ENCODE results near the gene IL11RA. TPM values are rescaled to one million over a fixed set of nuclear protein-coding genes. Genes with fewer than 3 reads are reported as not detected.
A peak's percentile ranks its signal among the peaks of the same experiment; 100 is the strongest.

The IL11RA gene
- total and polyA plus RNA-seq, 9 of the 15 experiments (the other 6 are each of a cell fraction or from before 2014, with no cell fraction given), result 0.11 to 5.8 (median 2.8) TPM

GRCh38 chr9:34633851-34634550, 18.0 kb upstream of the IL11RA start (continued):
- no peak for TF ChIP-seq FIP1L1 (IDR thresholded peaks at IDR 0.05; ENCODE audit: low read depth, low read length, poor library complexity, severe bottlenecking)
- TF ChIP-seq CAMTA2 (CRISPR knock-in tag; conservative IDR thresholded peaks at IDR 0.05), result no peak
- no peak for TF ChIP-seq CBFB (CRISPR knock-in tag; IDR thresholded peaks at IDR 0.05)
- TF ChIP-seq RFX5 (IDR thresholded peaks at IDR 0.05; ENCODE audit: low read depth, low read length), result no peak
- TF ChIP-seq ARID1B (IDR thresholded peaks at IDR 0.05), result no peak
- no peak for TF ChIP-seq NFE2L1 (tag; IDR thresholded peaks at IDR 0.05; ENCODE audit: borderline replicate concordance, low read depth)
- TF ChIP-seq, protein P1, sequence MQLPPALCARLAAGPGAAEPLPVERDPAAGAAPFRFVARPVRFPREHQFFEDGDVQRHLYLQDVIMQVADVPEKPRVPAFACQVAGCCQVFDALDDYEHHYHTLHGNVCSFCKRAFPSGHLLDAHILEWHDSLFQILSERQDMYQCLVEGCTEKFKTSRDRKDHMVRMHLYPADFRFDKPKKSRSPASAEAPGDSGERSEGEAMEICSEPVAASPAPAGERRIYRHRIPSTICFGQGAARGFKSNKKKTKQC (CRISPR knock-in tag; IDR thresholded peaks at IDR 0.05), result no peak
- TF ChIP-seq CCAR2 (IDR thresholded peaks at IDR 0.05; ENCODE audit: low read depth, low read length), result no peak
- no peak for TF ChIP-seq IFI16 (CRISPR knock-in tag; IDR thresholded peaks at IDR 0.05)
- no peak for TF ChIP-seq ZNF551 (CRISPR knock-in tag; IDR thresholded peaks at IDR 0.05)
- TF ChIP-seq KAT8 (IDR thresholded peaks at IDR 0.05; ENCODE audit: low read depth), result no peak
- TF ChIP-seq FOXK2 (conservative IDR thresholded peaks at IDR 0.05 in 1 of 2, IDR thresholded peaks at IDR 0.05 in 1 of 2; ENCODE audit: low read depth in 2 of 2), result no peak
- no peak for TF ChIP-seq SIN3A (IDR thresholded peaks at IDR 0.05; ENCODE audit: borderline replicate concordance in 2 of 2, control insufficient read depth in 1 of 2, low read depth in 2 of 2, low read length in 2 of 2)
- TF ChIP-seq ZNF384 (IDR thresholded peaks at IDR 0.05; ENCODE audit: low read depth, low read length), result peak; percentile 67; the same call in 1 of the 2 replicates
- no peak for TF ChIP-seq ZNF175 (CRISPR knock-in tag; IDR thresholded peaks at IDR 0.05; ENCODE audit: low read depth)
